ENCODE results near the gene ZNF174.

The ZNF174 gene

GRCh38 chr16:3457434-3458252, 56.6 kb downstream of the ZNF174 start:
- Histone ChIP-seq H2BK120ac (ENCODE audit: low read depth, low read length) (peak overlapping the region; percentile 91), H3K4me3 (ENCODE audit: insufficient read depth in 1 of 2, low read depth in 1 of 2, low read length in 2 of 2) (peak overlapping the region; percentile 92 to 97), H2AFZ (ENCODE audit: low read depth, low read length) (peak overlapping the region; percentile 68), H4K91ac (ENCODE audit: low read length) (peak overlapping the region; percentile 98), H2AK5ac (ENCODE audit: low read length, severe bottlenecking) (peak overlapping the region; percentile 18), H3K27ac (ENCODE audit: low read length, poor library complexity, severe bottlenecking) (peak overlapping the region; percentile 53), H2BK5ac (ENCODE audit: low read depth, low read length, poor library complexity, severe bottlenecking) (peak overlapping the region; percentile 84), H3K27me3 (ENCODE audit: control insufficient read depth in 1 of 2, insufficient read depth in 1 of 2, low read length in 2 of 2) (no peaks in the 10 kb centered on the region), H3K36me3 (ENCODE audit: control insufficient read depth in 1 of 2, insufficient read depth in 2 of 2, low read depth in 1 of 2, low read length in 2 of 2) (no peaks in the 10 kb centered on the region), H3K23ac (ENCODE audit: low read length in 2 of 2) (no peak overlapping the region), H3K18ac (ENCODE audit: low read depth in 1 of 2, low read length in 2 of 2) (peak overlapping the region; percentile 79 to 99), H3K9me3 (ENCODE audit: control insufficient read depth, low read length) (no peaks in the 10 kb centered on the region), H2BK15ac (ENCODE audit: low read depth, poor library complexity, severe bottlenecking) (peak overlapping the region; percentile 77), H3K9ac (ENCODE audit: low read length) (peak overlapping the region; percentile 98), H4K8ac (ENCODE audit: low read length) (peak overlapping the region; percentile 99), H3K4ac (ENCODE audit: low read depth in 1 of 2, low read length in 2 of 2) (peak overlapping the region; percentile 9 to 95), H3K79me1 (replicated peaks; ENCODE audit: low read length, poor library complexity, severe bottlenecking) (peaks cover 1% of the 10 kb centered on the region), H3K4me2 (ENCODE audit: low read length, poor library complexity, severe bottlenecking) (peak overlapping the region; percentile 74), H3K4me1 (ENCODE audit: control insufficient read depth, insufficient read depth, low read depth, low read length) (peaks cover 17% of the 10 kb centered on the region), H2BK12ac (ENCODE audit: low read length in 2 of 2) (no peak overlapping the region), H3K14ac (ENCODE audit: low read length in 2 of 2) (no peak overlapping the region)
- DNase-seq = peak; percentile 91
- 5% methylated on average over 52 of the region's 83 CpGs for WGBS

- Histone ChIP-seq H2BK120ac (ENCODE audit: low read depth, low read length) (peak overlapping the region; percentile 89), H3K4me2 (ENCODE audit: low read length, poor library complexity, severe bottlenecking) (peak overlapping the region; percentile 91), H3K18ac (ENCODE audit: low read depth in 1 of 2, low read length in 2 of 2) (peak overlapping the region; percentile 58 to 91), H3K14ac (ENCODE audit: low read length in 2 of 2) (peak overlapping the region in 1 of 2 experiments; percentile 88), H3K4me3 (ENCODE audit: insufficient read depth in 1 of 2, low read depth in 1 of 2, low read length in 2 of 2) (peak overlapping the region; percentile 92 to 97), H3K23ac (ENCODE audit: low read length in 2 of 2) (peak overlapping the region in 1 of 2 experiments; percentile 20), H3K9me3 (ENCODE audit: control insufficient read depth, low read length) (no peaks in the 10 kb centered on the region), H3K27me3 (ENCODE audit: control insufficient read depth in 1 of 2, insufficient read depth in 1 of 2, low read length in 2 of 2) (no peaks in the 10 kb centered on the region), H4K91ac (ENCODE audit: low read length) (peak overlapping the region; percentile 94), H3K4me1 (ENCODE audit: control insufficient read depth, insufficient read depth, low read depth, low read length) (peaks cover 17% of the 10 kb centered on the region), H2AFZ (ENCODE audit: low read depth, low read length) (peak overlapping the region; percentile 39), H3K79me1 (replicated peaks; ENCODE audit: low read length, poor library complexity, severe bottlenecking) (peaks cover 1% of the 10 kb centered on the region), H3K36me3 (ENCODE audit: control insufficient read depth in 1 of 2, insufficient read depth in 2 of 2, low read depth in 1 of 2, low read length in 2 of 2) (no peaks in the 10 kb centered on the region), H2BK12ac (ENCODE audit: low read length in 2 of 2) (peak overlapping the region in 1 of 2 experiments; percentile 0), H3K27ac (ENCODE audit: low read length, poor library complexity, severe bottlenecking) (peak overlapping the region; percentile 96), H2AK5ac (ENCODE audit: low read length, severe bottlenecking) (peak overlapping the region; percentile 84), H3K4ac (ENCODE audit: low read depth in 1 of 2, low read length in 2 of 2) (peak overlapping the region; percentile 26 to 79), H2BK15ac (ENCODE audit: low read depth, poor library complexity, severe bottlenecking) (no peak overlapping the region), H2BK5ac (ENCODE audit: low read depth, low read length, poor library complexity, severe bottlenecking) (peak overlapping the region; percentile 78), H3K9ac (ENCODE audit: low read length) (peak overlapping the region; percentile 98), H4K8ac (ENCODE audit: low read length) (peak overlapping the region; percentile 78)
- under 1% methylated on average over 43 of the region's 47 CpGs for WGBS
- peak; percentile 58 for DNase-seq
Measured at GRCh38 chr16:3458278-3458851, 57.4 kb downstream of the ZNF174 start.

GRCh38 chr16:3458852-3459361, 57.9 kb downstream of the ZNF174 start:
- Histone ChIP-seq H3K4ac (ENCODE audit: low read depth in 1 of 2, low read length in 2 of 2) (no peak overlapping the region), H3K23ac (ENCODE audit: low read length in 2 of 2) (no peak overlapping the region), H4K91ac (ENCODE audit: low read length) (no peak overlapping the region), H3K18ac (ENCODE audit: low read depth in 1 of 2, low read length in 2 of 2) (peak overlapping the region in 1 of 2 experiments; percentile 91), H3K9ac (ENCODE audit: low read length) (peak overlapping the region; percentile 98), H4K8ac (ENCODE audit: low read length) (peak overlapping the region; percentile 38), H2BK120ac (ENCODE audit: low read depth, low read length) (no peak overlapping the region), H2AFZ (ENCODE audit: low read depth, low read length) (no peak overlapping the region), H3K27me3 (ENCODE audit: control insufficient read depth in 1 of 2, insufficient read depth in 1 of 2, low read length in 2 of 2) (no peaks in the 10 kb centered on the region), H3K36me3 (ENCODE audit: control insufficient read depth in 1 of 2, insufficient read depth in 2 of 2, low read depth in 1 of 2, low read length in 2 of 2) (no peaks in the 10 kb centered on the region), H3K9me3 (ENCODE audit: control insufficient read depth, low read length) (no peaks in the 10 kb centered on the region), H2BK5ac (ENCODE audit: low read depth, low read length, poor library complexity, severe bottlenecking) (peak overlapping the region; percentile 26), H2AK5ac (ENCODE audit: low read length, severe bottlenecking) (peak overlapping the region; percentile 84), H2BK12ac (ENCODE audit: low read length in 2 of 2) (peak overlapping the region in 1 of 2 experiments; percentile 70), H2BK15ac (ENCODE audit: low read depth, poor library complexity, severe bottlenecking) (no peak overlapping the region), H3K4me3 (ENCODE audit: insufficient read depth in 1 of 2, low read depth in 1 of 2, low read length in 2 of 2) (peak overlapping the region; percentile 92 to 97), H3K4me1 (ENCODE audit: control insufficient read depth, insufficient read depth, low read depth, low read length) (peaks cover 14% of the 10 kb centered on the region), H3K79me1 (replicated peaks; ENCODE audit: low read length, poor library complexity, severe bottlenecking) (peaks cover 1% of the 10 kb centered on the region), H3K27ac (ENCODE audit: low read length, poor library complexity, severe bottlenecking) (peak overlapping the region; percentile 96), H3K14ac (ENCODE audit: low read length in 2 of 2) (no peak overlapping the region), H3K4me2 (ENCODE audit: low read length, poor library complexity, severe bottlenecking) (peak overlapping the region; percentile 91)
- DNase-seq = peak; percentile 47
- 15% methylated on average over 10 of the region's 10 CpGs for WGBS

Data from mesenchymal stem cell (in vitro differentiated cells and primary cell).